Measurements from ENCODE around the gene GTPBP10. TPM values are rescaled to one million over a fixed set of nuclear protein-coding genes. Genes with fewer than 3 reads are reported as not detected.

Gene GTPBP10
- total RNA-seq, 4 donors from 2014 or later: 8.4 to 28.5 (median 10.5) TPM

DNA sequence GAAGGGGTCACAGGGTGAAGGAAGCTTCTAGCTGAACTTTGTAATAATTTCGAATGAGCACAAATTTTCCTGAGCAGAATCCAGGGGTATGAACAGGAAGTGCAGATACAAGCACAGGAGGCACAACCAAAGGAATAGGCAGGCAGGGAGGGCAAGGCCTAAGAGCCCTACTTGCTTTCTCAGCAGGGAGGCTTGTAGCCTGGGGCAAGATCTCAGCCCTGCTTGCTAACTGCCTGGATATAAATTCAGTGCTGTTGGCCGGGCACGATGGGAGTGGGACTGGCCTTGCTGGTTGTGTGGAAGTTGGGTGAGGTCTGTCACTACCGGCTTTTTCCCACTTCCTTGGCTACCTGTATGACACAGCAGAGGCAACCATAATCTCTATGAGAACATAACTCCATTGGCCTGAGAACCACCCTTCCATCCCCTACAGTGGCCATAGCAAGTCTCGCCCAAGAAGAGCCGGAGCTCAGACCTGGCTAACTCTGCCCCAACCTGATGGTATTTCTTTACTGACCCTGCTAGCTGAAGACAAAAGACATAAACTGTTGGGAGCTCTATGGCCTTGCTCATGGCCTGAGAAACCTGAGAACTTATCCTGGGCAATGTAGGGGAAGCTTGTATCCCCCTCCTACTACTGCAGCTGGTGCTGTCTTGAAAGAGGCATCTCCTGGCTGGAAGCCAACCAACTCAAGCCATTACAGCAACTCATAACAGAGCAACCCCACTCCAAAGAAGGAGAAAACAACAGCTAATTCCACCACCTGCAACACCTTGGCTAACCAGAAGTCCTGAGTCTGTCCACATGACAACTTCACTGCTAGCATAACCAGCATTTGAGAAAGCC is 84.3 kb downstream of the GTPBP10 start:
- TF ChIP-seq, protein P1, sequence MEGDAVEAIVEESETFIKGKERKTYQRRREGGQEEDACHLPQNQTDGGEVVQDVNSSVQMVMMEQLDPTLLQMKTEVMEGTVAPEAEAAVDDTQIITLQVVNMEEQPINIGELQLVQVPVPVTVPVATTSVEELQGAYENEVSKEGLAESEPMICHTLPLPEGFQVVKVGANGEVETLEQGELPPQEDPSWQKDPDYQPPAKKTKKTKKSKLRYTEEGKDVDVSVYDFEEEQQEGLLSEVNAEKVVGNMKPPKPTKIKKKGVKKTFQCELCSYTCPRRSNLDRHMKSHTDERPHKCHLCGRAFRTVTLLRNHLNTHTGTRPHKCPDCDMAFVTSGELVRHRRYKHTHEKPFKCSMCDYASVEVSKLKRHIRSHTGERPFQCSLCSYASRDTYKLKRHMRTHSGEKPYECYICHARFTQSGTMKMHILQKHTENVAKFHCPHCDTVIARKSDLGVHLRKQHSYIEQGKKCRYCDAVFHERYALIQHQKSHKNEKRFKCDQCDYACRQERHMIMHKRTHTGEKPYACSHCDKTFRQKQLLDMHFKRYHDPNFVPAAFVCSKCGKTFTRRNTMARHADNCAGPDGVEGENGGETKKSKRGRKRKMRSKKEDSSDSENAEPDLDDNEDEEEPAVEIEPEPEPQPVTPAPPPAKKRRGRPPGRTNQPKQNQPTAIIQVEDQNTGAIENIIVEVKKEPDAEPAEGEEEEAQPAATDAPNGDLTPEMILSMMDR (IDR thresholded peaks at IDR 0.05): no peak
- ATAC-seq (ENCODE audit: low FRiP score): no peak

DNA sequence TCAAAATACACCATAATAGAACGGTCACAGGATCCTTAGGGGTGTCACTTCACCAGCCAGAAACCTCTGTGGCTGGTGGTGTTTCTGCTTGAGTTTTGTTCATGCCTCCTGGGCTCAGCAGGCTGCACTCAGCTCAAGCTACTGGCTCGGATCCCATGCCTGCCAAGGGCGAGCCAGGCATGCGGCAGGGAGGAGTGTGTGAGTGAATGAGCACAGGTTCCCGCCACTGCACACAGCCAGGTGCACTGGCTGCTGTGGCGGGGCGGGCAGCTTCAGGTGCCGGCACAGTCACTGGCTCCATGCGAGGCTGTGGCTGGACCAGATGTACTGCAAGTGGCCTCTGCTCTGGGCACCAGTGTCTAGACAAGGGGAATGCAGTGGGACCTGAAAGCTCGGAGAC is 86.2 kb downstream of the GTPBP10 start:
- no peak for DNase-seq (ENCODE audit: low spot score)
- TF ChIP-seq, protein P1 (IDR thresholded peaks at IDR 0.05): no peak
- no peak for ATAC-seq (ENCODE audit: low FRiP score)

More for the DNA sequence above, 84.3 kb downstream of the GTPBP10 start:
- no peak for DNase-seq (ENCODE audit: low spot score)

DNA sequence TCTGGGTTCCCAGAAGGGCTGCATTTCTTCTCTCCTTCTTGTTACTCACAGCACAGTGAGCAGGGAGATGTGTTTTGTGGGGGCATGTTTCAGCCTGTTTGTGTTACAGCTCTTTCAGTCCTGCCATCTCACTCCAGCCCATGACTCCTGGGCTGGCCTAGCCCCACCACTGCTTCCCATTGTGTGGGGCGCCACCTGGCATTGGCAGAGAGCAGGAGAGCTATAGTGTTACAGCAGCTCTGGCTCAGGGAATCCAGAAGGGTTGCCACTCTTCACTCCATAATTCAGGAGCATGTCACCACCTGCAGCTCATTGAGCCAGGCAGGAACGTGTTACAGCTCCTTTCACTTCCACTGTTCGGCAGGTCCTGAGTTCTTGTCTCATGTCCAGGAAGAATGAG is 86.7 kb downstream of the GTPBP10 start:
- ATAC-seq (ENCODE audit: low FRiP score) (no peak), DNase-seq (ENCODE audit: low spot score) (no peak)
- TF ChIP-seq, protein P1 (IDR thresholded peaks at IDR 0.05): no peak

Other genes with a start within 250 kb of the GTPBP10 start
- 100 to 1,000 TPM in 1 of 4 donors, 10 to 100 TPM in 2, 1 to 10 TPM in 1; 8.2 to 106 (median 40.9) TPM for gene STEAP1, start 192.2 kb upstream of the GTPBP10 start, total RNA-seq
- 10 to 100 TPM; 10.9 to 84.7 (median 37.5) TPM for gene STEAP2, start 135.0 kb upstream of the GTPBP10 start, total RNA-seq
- gene CFAP69, start 101.5 kb upstream of the GTPBP10 start, total RNA-seq: 10 to 100 TPM; 11.3 to 41.1 (median 20.4) TPM
- gene FAM237B, start 25.4 kb upstream of the GTPBP10 start, total RNA-seq: under 1 TPM in 1 of 4 donors, not detected in 3; 0.09 TPM
- 10 to 100 TPM; 12.6 to 21.9 (median 16.8) TPM for gene CLDN12, start 56.7 kb downstream of the GTPBP10 start, total RNA-seq
- not detected for gene PTTG1IP2, start 122.9 kb downstream of the GTPBP10 start, total RNA-seq
- 10 to 100 TPM; 25.2 to 40.3 (median 30.8) TPM for gene CDK14, start 249.6 kb downstream of the GTPBP10 start, total RNA-seq